GM23338 (cell line): ENCODE results near the gene RPL31. TPM values are rescaled to one million over a fixed set of nuclear protein-coding genes. Genes with fewer than 3 reads are reported as not detected.

Experiments
- ATAC-seq: fragments of 200-7000 bp; cut with Tn5 transposase; 3 replicates; pipeline ENCODE4 v1.9.1; 2020
- DNase-seq: peaks from one replicate; pipeline ENCODE4 v3.0.0-alpha.2; 2015; ENCODE audit warnings: low spot score
- H2AFZ ChIP-seq: fragments of 200-600 bp; sonication (generic); 2 replicates; pipeline ENCODE4 v1.8.0; 2016; ENCODE audit warnings: antibody characterized with exemption, mild to moderate bottlenecking, moderate library complexity
- H3F3A ChIP-seq: fragments of 200-600 bp; sonication (generic); replicated peaks from 2 replicates; pipeline ENCODE4 v1.8.0; 2017; ENCODE audit warnings: antibody characterized with exemption, mixed run types, low read depth
- H3K27ac ChIP-seq: fragments of 200-600 bp; sonication (generic); 2 replicates; pipeline ENCODE4 v1.6.1; 2016; ENCODE audit warnings: low read depth
- H3K27me3 ChIP-seq: fragments of 200-600 bp; sonication (generic); 2 replicates; pipeline ENCODE4 v1.8.0; 2016; ENCODE audit warnings: mild to moderate bottlenecking, mixed run types, moderate library complexity; ENCODE audit not compliant: insufficient read depth
- H3K36me3 ChIP-seq: fragments of 200-600 bp; sonication (generic); 2 replicates; pipeline ENCODE4 v1.8.0; 2016; ENCODE audit warnings: mild to moderate bottlenecking; ENCODE audit not compliant: insufficient read depth
- H3K4me1 ChIP-seq: fragments of 200-600 bp; sonication (generic); 2 replicates; pipeline ENCODE4 v1.8.0; 2016; ENCODE audit warnings: mild to moderate bottlenecking, moderate library complexity; ENCODE audit not compliant: insufficient read depth
- H3K4me2 ChIP-seq: fragments of 200-600 bp; sonication (generic); 2 replicates; pipeline ENCODE4 v1.7.1; 2017; ENCODE audit warnings: mixed run types
- H3K4me3 ChIP-seq: fragments of 200-600 bp; sonication (generic); 2 replicates; pipeline ENCODE4 v1.6.1; 2016; ENCODE audit warnings: mixed run types
- H3K79me2 ChIP-seq: fragments of 200-600 bp; sonication (generic); replicated peaks from 2 replicates; pipeline ENCODE4 v1.8.0; 2017; ENCODE audit warnings: mild to moderate bottlenecking; ENCODE audit not compliant: insufficient read depth
- H3K9me2 ChIP-seq: fragments of 200-600 bp; sonication (generic); 2 replicates; pipeline ENCODE4 v1.8.0; 2017; ENCODE audit not compliant: insufficient read depth
- H4K20me1 ChIP-seq: fragments of 200-600 bp; sonication (generic); replicated peaks from 2 replicates; pipeline ENCODE4 v1.8.0; 2017; ENCODE audit warnings: mild to moderate bottlenecking; ENCODE audit not compliant: insufficient read depth
- H3K27ac Mint-ChIP-seq: 2 replicates; pipeline ENCODE4 v1.8.0; 2020; ENCODE audit warnings: inconsistent platforms, mild to moderate bottlenecking, moderate library complexity, mixed read lengths
- H3K27me3 Mint-ChIP-seq: 3 replicates; pipeline ENCODE4 v1.8.0; 2022; ENCODE audit warnings: low read depth, mild to moderate bottlenecking, moderate library complexity, mixed read lengths, inconsistent platforms; ENCODE audit not compliant: insufficient read depth, poor library complexity
- H3K36me3 Mint-ChIP-seq: 3 replicates; pipeline ENCODE4 v1.8.0; 2021; ENCODE audit warnings: low read depth, mild to moderate bottlenecking, inconsistent platforms, moderate library complexity, mixed read lengths
- H3K4me1 Mint-ChIP-seq: 3 replicates; pipeline ENCODE4 v1.8.0; 2020; ENCODE audit warnings: mild to moderate bottlenecking, inconsistent platforms, mixed read lengths
- H3K4me3 Mint-ChIP-seq: 3 replicates; pipeline ENCODE4 v1.8.0; 2021; ENCODE audit warnings: moderate library complexity, mild to moderate bottlenecking, inconsistent platforms, mixed read lengths
- H3K9me3 Mint-ChIP-seq: 3 replicates; pipeline ENCODE4 v1.8.0; 2020; ENCODE audit warnings: moderate library complexity, mild to moderate bottlenecking, inconsistent platforms, mixed read lengths
- CREB1 ChIP-seq: fragments of 250-450 bp; sonication (Bioruptor Pico); IDR thresholded peaks from 2 replicates; pipeline ENCODE4 v1.5.0; 2020; ENCODE audit warnings: low read depth, mild to moderate bottlenecking, moderate library complexity
- CTCF ChIP-seq, 2 experiments: fragments of 200-600 bp in 1 of 2; sonication (generic) in 1 of 2; conservative IDR thresholded peaks; 2 replicates each; pipeline versions ENCODE4 v1.5.1 to v1.6.1; 2016 to 2017; ENCODE audit warnings: antibody characterized with exemption in 2 of 2, low read depth in 2 of 2, mild to moderate bottlenecking in 2 of 2, moderate library complexity in 1 of 2
- ETS1 ChIP-seq: IDR thresholded peaks from 2 replicates; pipeline ENCODE4 v1.6.1; 2016; ENCODE audit warnings: antibody characterized with exemption
- EZH2 ChIP-seq: fragments of 200-600 bp; sonication (generic); IDR thresholded peaks from one replicate; pipeline ENCODE4 v1.8.0; 2017; ENCODE audit warnings: antibody characterized with exemption, mild to moderate bottlenecking, low read depth; ENCODE audit not compliant: unreplicated experiment
- NANOG ChIP-seq: IDR thresholded peaks from 2 replicates; pipeline ENCODE4 v1.6.1; 2016; ENCODE audit warnings: antibody characterized with exemption, borderline replicate concordance
- POLR2AphosphoS5 ChIP-seq: IDR thresholded peaks from 2 replicates; pipeline ENCODE4 v1.6.1; 2016; ENCODE audit warnings: antibody characterized with exemption, low read depth
- REST ChIP-seq: IDR thresholded peaks from one replicate; pipeline ENCODE4 v1.6.1; 2018; ENCODE audit warnings: antibody characterized with exemption; ENCODE audit not compliant: unreplicated experiment
- STAT1 ChIP-seq: IDR thresholded peaks from one replicate; pipeline ENCODE4 v1.6.1; 2016; ENCODE audit warnings: antibody characterized with exemption; ENCODE audit not compliant: unreplicated experiment
- ZNF114 ChIP-seq: fragments of 250-450 bp; sonication (Bioruptor Pico); IDR thresholded peaks from 2 replicates; pipeline ENCODE4 v1.5.0; 2020; ENCODE audit warnings: mild to moderate bottlenecking, moderate library complexity
- ZNF462 ChIP-seq: fragments of 250-450 bp; sonication (Bioruptor Pico); IDR thresholded peaks from 2 replicates; pipeline ENCODE4 v1.5.0; 2020; ENCODE audit warnings: mild to moderate bottlenecking, moderate library complexity
- polyA plus RNA-seq: library from polyadenylated mRNA; unstranded; fragments of >200 nt; fragmentation: Nextera tagmentation; extraction: Ambion mirVana; gene quantifications from 2 replicates; pipeline ENCODE4 v1.2.1, GENCODE V29; 2016
- total RNA-seq: library from RNA; depleted of rRNA; stranded (reverse); fragments of >200 nt; shearing (Covaris generic); gene quantifications from 2 replicates; pipeline ENCODE4 v1.2.3, GENCODE V29; 2014

Gene RPL31
- total and polyA plus RNA-seq, 2 experiments from 2014 or later = 819 to 3,213 TPM

GRCh38 chr2:101030866-101031554 lies 28.9 kb downstream of the RPL31 start:
- Histone ChIP-seq H4K20me1 (peaks cover 4% of the 10 kb centered on the region; the same call in 1 of the 2 replicates), H2AFZ (no peak overlapping the region), H3K79me2 (no peaks in the 10 kb centered on the region), H3K27me3 (no peaks in the 10 kb centered on the region), H3F3A (no peaks in the 10 kb centered on the region), H3K4me1 (peaks cover 8% of the 10 kb centered on the region), H3K4me3 (no peak overlapping the region), H3K36me3 (peaks cover 8% of the 10 kb centered on the region), H3K4me2 (no peak overlapping the region), H3K27ac (no peak overlapping the region), H3K9me2 (no peaks in the 10 kb centered on the region)
- H3K4me3 Mint-ChIP-seq = no peak overlapping the region
- no peak overlapping the region for H3K27ac Mint-ChIP-seq
- H3K36me3 Mint-ChIP-seq = peaks cover 81% of the 10 kb centered on the region
- H3K4me1 Mint-ChIP-seq = peaks cover 9% of the 10 kb centered on the region
- no peaks in the 10 kb centered on the region for H3K9me3 Mint-ChIP-seq
- no peak for TF ChIP-seq STAT1
- no peak for TF ChIP-seq REST
- TF ChIP-seq EZH2 = no peak
- no peak for TF ChIP-seq CREB1 (CRISPR knock-in tag)
- TF ChIP-seq CTCF (conservative IDR thresholded peaks at IDR 0.05; ENCODE audit: low read depth in 2 of 2) = no peak; a peak in 1 of 4 replicates
- no peak for TF ChIP-seq NANOG
- no peak for TF ChIP-seq ETS1
- TF ChIP-seq ZNF462 = no peak
- TF ChIP-seq ZNF114 (CRISPR knock-in tag) = no peak
- TF ChIP-seq POLR2AphosphoS5 = no peak
- DNase-seq (no peak), ATAC-seq (no peak)
- peaks cover 10% of the 10 kb centered on the region for H3K27me3 Mint-ChIP-seq
